Lower leg skin (tissue), 3 donors: ENCODE data around the gene CEP295NL.

Experiments
- CTCF ChIP-seq, 3 donors: fragments of 450-650 bp; IDR thresholded peaks; one replicate each; pipeline ENCODE4 v1.5.1; 2016; ENCODE audit warnings: antibody characterized with exemption in 3 of 3, mild to moderate bottlenecking in 3 of 3, moderate library complexity in 2 of 3
- POLR2A ChIP-seq, 2 donors: fragments of 450-650 bp; IDR thresholded peaks; one replicate each; pipeline ENCODE4 v1.6.1; 2016 to 2017; ENCODE audit warnings: antibody characterized with exemption in 2 of 2, mild to moderate bottlenecking in 1 of 2, moderate library complexity in 1 of 2

GRCh38 chr17:78862073-78863023, 40.7 kb downstream of the CEP295NL start:
- TF ChIP-seq CTCF (IDR thresholded peaks at IDR 0.05) (no peak), POLR2A (IDR thresholded peaks at IDR 0.05) (no peak)
